Mesenchymal stem cell (in vitro differentiated cells and primary cell): Measurements from ENCODE around the gene SMIM32.

Experiments
- DNase-seq: peaks from one replicate; pipeline ENCODE4 v3.0.0-alpha.2; 2013
- H2AFZ ChIP-seq: one replicate; pipeline ENCODE4 v1.6.1; 2013; ENCODE audit warnings: low read depth, mild to moderate bottlenecking, control low read depth, inconsistent platforms, low read length, moderate library complexity
- H2AK5ac ChIP-seq: 2 replicates; pipeline ENCODE4 v1.6.1; 2013; ENCODE audit warnings: low read length, moderate library complexity, mild to moderate bottlenecking, inconsistent platforms; ENCODE audit not compliant: severe bottlenecking
- H2BK120ac ChIP-seq: one replicate; pipeline ENCODE4 v1.6.1; 2013; ENCODE audit warnings: low read depth, mild to moderate bottlenecking, inconsistent platforms, low read length, moderate library complexity
- H2BK12ac ChIP-seq, 2 experiments: one replicate each; pipeline ENCODE4 v1.6.1; 2013; ENCODE audit warnings: inconsistent platforms in 2 of 2, low read length in 2 of 2, mild to moderate bottlenecking in 2 of 2, moderate library complexity in 2 of 2, control low read depth in 1 of 2
- H2BK15ac ChIP-seq: one replicate; pipeline ENCODE4 v1.6.1; 2013; ENCODE audit warnings: mild to moderate bottlenecking, low read depth, inconsistent platforms; ENCODE audit not compliant: poor library complexity, severe bottlenecking
- H2BK5ac ChIP-seq: 2 replicates; pipeline ENCODE4 v1.6.1; 2013; ENCODE audit warnings: low read depth, mild to moderate bottlenecking, low read length, control low read depth, inconsistent platforms; ENCODE audit not compliant: poor library complexity, severe bottlenecking
- H3K14ac ChIP-seq, 2 experiments: one replicate each; pipeline ENCODE4 v1.6.1; 2013; ENCODE audit warnings: inconsistent platforms in 2 of 2, low read length in 2 of 2, control low read depth in 1 of 2, mild to moderate bottlenecking in 1 of 2, moderate library complexity in 1 of 2
- H3K18ac ChIP-seq, 2 experiments: one replicate each; pipeline ENCODE4 v1.6.1; 2013; ENCODE audit warnings: inconsistent platforms in 2 of 2, low read length in 2 of 2, control low read depth in 1 of 2, low read depth in 1 of 2, mild to moderate bottlenecking in 1 of 2
- H3K23ac ChIP-seq, 2 experiments: one replicate each; pipeline ENCODE4 v1.6.1; 2013; ENCODE audit warnings: inconsistent platforms in 2 of 2, low read length in 2 of 2, mild to moderate bottlenecking in 2 of 2, moderate library complexity in 2 of 2, control low read depth in 1 of 2
- H3K27ac ChIP-seq: 2 replicates; pipeline ENCODE4 v1.5.1; 2013; ENCODE audit warnings: mild to moderate bottlenecking, moderate library complexity, low read length, control low read depth, inconsistent platforms; ENCODE audit not compliant: poor library complexity, severe bottlenecking
- H3K27me3 ChIP-seq, 2 experiments: 2 replicates each; pipeline versions ENCODE4 v1.6.1 to v1.7.0; 2013; ENCODE audit warnings: low read length in 2 of 2, mild to moderate bottlenecking in 2 of 2, moderate library complexity in 2 of 2, control low read depth in 1 of 2, inconsistent platforms in 1 of 2; ENCODE audit not compliant: control insufficient read depth in 1 of 2, insufficient read depth in 1 of 2
- H3K36me3 ChIP-seq, 2 experiments: 2 replicates each; pipeline versions ENCODE4 v1.6.1 to v1.7.0; 2013; ENCODE audit warnings: low read length in 2 of 2, control low read depth in 1 of 2, inconsistent platforms in 1 of 2, low read depth in 1 of 2, mild to moderate bottlenecking in 1 of 2; ENCODE audit not compliant: insufficient read depth in 2 of 2, control insufficient read depth in 1 of 2
- H3K4ac ChIP-seq, 2 experiments: one replicate each; pipeline ENCODE4 v1.6.1; 2013; ENCODE audit warnings: inconsistent platforms in 2 of 2, low read length in 2 of 2, mild to moderate bottlenecking in 2 of 2, moderate library complexity in 2 of 2, control low read depth in 1 of 2, low read depth in 1 of 2
- H3K4me1 ChIP-seq: 2 replicates; pipeline ENCODE4 v1.6.1; 2013; ENCODE audit warnings: low read depth, low read length, control low read depth; ENCODE audit not compliant: control insufficient read depth, insufficient read depth
- H3K4me2 ChIP-seq: 2 replicates; pipeline ENCODE4 v1.6.1; 2013; ENCODE audit warnings: low read length, mild to moderate bottlenecking, inconsistent platforms; ENCODE audit not compliant: poor library complexity, severe bottlenecking
- H3K4me3 ChIP-seq, 2 experiments: 2 replicates each; pipeline versions ENCODE4 v1.5.1 to v1.7.0; 2013; ENCODE audit warnings: low read length in 2 of 2, mild to moderate bottlenecking in 2 of 2, control low read depth in 1 of 2, low read depth in 1 of 2; ENCODE audit not compliant: insufficient read depth in 1 of 2
- H3K79me1 ChIP-seq: replicated peaks from 2 replicates; pipeline ENCODE4 v1.6.1; 2013; ENCODE audit warnings: mild to moderate bottlenecking, control low read depth, low read length, inconsistent platforms; ENCODE audit not compliant: poor library complexity, severe bottlenecking
- H3K9ac ChIP-seq: 2 replicates; pipeline ENCODE4 v1.7.0; 2013; ENCODE audit warnings: mild to moderate bottlenecking, low read length, moderate library complexity
- H3K9me3 ChIP-seq: 2 replicates; pipeline ENCODE4 v1.7.0; 2013; ENCODE audit warnings: mild to moderate bottlenecking, low read length; ENCODE audit not compliant: control insufficient read depth
- H4K8ac ChIP-seq: one replicate; pipeline ENCODE4 v1.6.1; 2013; ENCODE audit warnings: inconsistent platforms, mild to moderate bottlenecking, low read length, moderate library complexity
- H4K91ac ChIP-seq: one replicate; pipeline ENCODE4 v1.6.1; 2013; ENCODE audit warnings: mild to moderate bottlenecking, low read length, inconsistent platforms
- WGBS: methylation state at CpG from one replicate; pipeline ENCODE4 v1.1.7; 2013; ENCODE audit warnings: mixed read lengths; 5-methylcytosine and 5-hydroxymethylcytosine counted together

SMIM32 gene

DNA sequence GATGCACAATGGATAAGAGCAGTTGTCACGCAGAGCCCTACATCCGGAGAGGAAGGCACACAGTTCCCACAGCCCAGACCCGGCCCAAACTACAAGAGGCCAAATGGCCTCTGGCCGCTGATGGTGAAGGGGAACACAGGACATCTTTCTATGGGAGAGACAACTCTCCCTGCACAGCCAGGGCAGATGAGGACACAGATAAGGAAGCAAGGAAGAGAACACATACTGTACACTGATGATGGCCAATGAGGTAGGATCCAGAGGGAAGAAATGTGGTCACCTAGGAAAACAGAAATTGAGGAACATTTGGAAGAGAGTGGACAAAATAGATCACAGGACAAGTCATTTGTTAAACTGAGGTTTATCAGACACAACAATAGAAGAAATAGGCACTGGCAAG is 28.4 kb upstream of the SMIM32 start:
- Histone ChIP-seq H2BK12ac (no peak overlapping the region), H3K79me1 (no peaks in the 10 kb centered on the region), H3K27me3 (peaks cover 16 to 57% of the 10 kb centered on the region in 2 experiments), H3K4me3 (no peak overlapping the region), H2BK15ac (no peak overlapping the region), H3K4me1 (peaks cover 6% of the 10 kb centered on the region), H3K4me2 (no peak overlapping the region), H4K8ac (no peak overlapping the region), H3K36me3 (no peaks in the 10 kb centered on the region), H3K9me3 (peaks cover 25% of the 10 kb centered on the region), H2AFZ (no peak overlapping the region), H2BK5ac (no peak overlapping the region), H3K27ac (no peak overlapping the region), H2AK5ac (no peak overlapping the region), H3K4ac (no peak overlapping the region), H3K23ac (no peak overlapping the region), H2BK120ac (no peak overlapping the region), H3K18ac (no peak overlapping the region), H4K91ac (no peak overlapping the region), H3K9ac (no peak overlapping the region), H3K14ac (no peak overlapping the region)
- DNase-seq = no peak
- 90% methylated on average over 4 of the region's 4 CpGs for WGBS

DNA sequence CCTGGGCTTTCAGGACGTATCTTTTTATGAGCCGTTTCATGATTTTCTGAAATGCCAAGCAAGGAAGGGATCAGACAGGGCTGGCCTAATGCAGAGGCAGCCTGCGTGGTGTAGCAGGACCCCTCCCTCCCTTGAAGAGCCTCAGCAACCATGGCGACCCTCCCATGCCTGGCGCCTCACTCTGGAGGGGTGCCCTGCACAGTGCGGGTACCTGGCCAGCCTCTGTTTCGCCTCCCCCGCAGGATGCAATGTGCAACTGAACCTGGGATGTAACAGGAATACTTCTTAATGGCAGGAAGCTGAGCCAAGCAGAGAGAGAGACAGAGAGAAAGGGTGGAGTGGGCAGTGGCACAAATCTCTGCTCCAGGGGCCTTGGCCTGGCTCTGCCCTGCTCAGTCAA is 23.3 kb upstream of the SMIM32 start:
- H2AK5ac ChIP-seq = no peak overlapping the region
- no peak overlapping the region for H2AFZ ChIP-seq
- H3K4me3 ChIP-seq = no peak overlapping the region
- no peak overlapping the region for H3K4me2 ChIP-seq
- no peak overlapping the region for H2BK12ac ChIP-seq
- no peak overlapping the region for H2BK5ac ChIP-seq
- no peak overlapping the region for H3K18ac ChIP-seq
- H3K36me3 ChIP-seq = no peaks in the 10 kb centered on the region
- peaks cover 19% of the 10 kb centered on the region for H3K9me3 ChIP-seq
- H3K27me3 ChIP-seq = peaks cover 24 to 63% of the 10 kb centered on the region in 2 experiments
- no peak for DNase-seq
- no peak overlapping the region for H3K9ac ChIP-seq
- no peak overlapping the region for H2BK120ac ChIP-seq
- no peak overlapping the region for H2BK15ac ChIP-seq
- WGBS = 93% methylated on average over 8 of the region's 8 CpGs
- no peak overlapping the region for H3K27ac ChIP-seq
- H4K8ac ChIP-seq = no peak overlapping the region
- no peak overlapping the region for H3K23ac ChIP-seq
- H3K14ac ChIP-seq = no peak overlapping the region
- H3K79me1 ChIP-seq = no peaks in the 10 kb centered on the region
- H3K4me1 ChIP-seq = peaks cover 2% of the 10 kb centered on the region
- no peak overlapping the region for H3K4ac ChIP-seq
- no peak overlapping the region for H4K91ac ChIP-seq

DNA sequence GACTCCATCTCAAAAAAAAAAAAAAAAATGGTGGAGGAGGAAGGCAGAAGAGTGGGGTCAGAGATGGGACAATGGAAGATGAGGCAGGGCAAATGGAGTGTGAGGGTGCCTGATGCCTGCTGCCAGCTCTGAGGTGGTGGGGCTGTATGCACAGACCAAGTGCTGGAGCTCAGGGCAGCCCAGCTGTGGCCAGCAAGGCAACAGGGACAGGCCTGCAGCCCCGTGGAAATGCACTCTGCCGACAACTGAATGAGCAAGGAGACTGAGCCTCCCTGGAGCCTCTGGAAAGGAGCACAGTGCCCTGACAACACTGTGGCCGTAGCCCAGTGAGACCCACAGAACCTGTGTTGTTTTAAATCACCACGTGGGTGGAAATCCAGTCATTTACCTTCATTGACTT is 22.9 kb upstream of the SMIM32 start:
- Histone ChIP-seq H2BK15ac (no peak overlapping the region), H3K79me1 (no peaks in the 10 kb centered on the region), H3K4me3 (no peak overlapping the region), H3K9me3 (peaks cover 15% of the 10 kb centered on the region), H3K27me3 (peaks cover 25 to 65% of the 10 kb centered on the region in 2 experiments), H2AK5ac (no peak overlapping the region), H4K8ac (no peak overlapping the region), H2BK12ac (no peak overlapping the region), H3K18ac (no peak overlapping the region), H2BK5ac (no peak overlapping the region), H3K4me1 (peaks cover 2% of the 10 kb centered on the region), H3K23ac (no peak overlapping the region), H3K4me2 (no peak overlapping the region), H4K91ac (no peak overlapping the region), H3K14ac (no peak overlapping the region), H3K27ac (no peak overlapping the region), H3K4ac (no peak overlapping the region), H3K36me3 (no peaks in the 10 kb centered on the region), H2AFZ (no peak overlapping the region), H2BK120ac (no peak overlapping the region), H3K9ac (no peak overlapping the region)
- 83% methylated on average over 4 of the region's 4 CpGs for WGBS
- DNase-seq = no peak

DNA sequence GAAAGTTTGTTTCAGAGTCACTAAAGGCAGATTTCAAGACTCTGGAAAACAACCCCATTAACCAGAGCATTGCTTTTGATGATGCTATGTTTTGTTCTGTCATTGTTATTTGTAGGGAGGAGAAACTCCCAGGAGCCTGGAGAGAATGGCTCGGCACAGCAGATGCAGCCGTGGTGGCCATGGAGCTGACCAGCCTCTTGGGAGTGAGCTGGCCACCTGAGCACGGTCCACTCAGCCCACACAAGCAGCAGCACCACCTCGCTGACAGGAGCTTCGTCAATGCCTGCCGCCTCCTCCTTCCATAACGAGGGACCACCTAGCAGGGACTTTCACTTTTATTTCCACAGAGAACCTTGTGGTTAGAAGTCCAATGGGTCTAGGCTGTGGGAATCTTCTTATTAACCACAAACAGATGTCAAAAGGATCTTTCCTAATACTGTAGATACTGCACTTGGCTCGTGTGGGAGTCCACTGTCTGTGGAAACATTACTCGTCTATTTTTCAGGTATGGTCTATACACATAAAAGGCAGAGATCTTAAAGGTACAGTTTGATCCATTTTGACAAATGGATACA is 21.0 kb upstream of the SMIM32 start:
- Histone ChIP-seq H2BK120ac (no peak overlapping the region), H3K4me1 (peaks cover 4% of the 10 kb centered on the region), H2BK12ac (no peak overlapping the region), H3K4me3 (peak overlapping the region in 1 of 2 experiments; percentile 62), H2AFZ (no peak overlapping the region), H3K4ac (no peak overlapping the region), H3K23ac (peak overlapping the region in 1 of 2 experiments; percentile 36), H3K9ac (no peak overlapping the region), H2BK15ac (no peak overlapping the region), H3K4me2 (no peak overlapping the region), H3K36me3 (no peaks in the 10 kb centered on the region), H2AK5ac (no peak overlapping the region), H3K27ac (no peak overlapping the region), H3K79me1 (no peaks in the 10 kb centered on the region), H3K18ac (no peak overlapping the region), H2BK5ac (no peak overlapping the region), H3K27me3 (peaks cover 35 to 80% of the 10 kb centered on the region in 2 experiments), H3K14ac (no peak overlapping the region), H4K8ac (no peak overlapping the region), H3K9me3 (no peaks in the 10 kb centered on the region), H4K91ac (no peak overlapping the region)
- DNase-seq = no peak
- WGBS = 83% methylated on average over 4 of the region's 9 CpGs
